ENCODE results near the gene LAMP2. TPM values are rescaled to one million over a fixed set of nuclear protein-coding genes. Genes with fewer than 3 reads are reported as not detected.

Gene LAMP2
- total and polyA plus RNA-seq, 11 donors: 15.5 to 111 (median 61.3) TPM

GRCh38 chrX:120468479-120468824 is 644 bp downstream of the LAMP2 start:
- Histone ChIP-seq H3K9me3 (no peaks in the 10 kb centered on the region), H3K27ac (peak overlapping the region; percentile 68 to 92 (median 88)), H3K36me3 (no peaks in the 10 kb centered on the region), H3K4me3 (peak overlapping the region; percentile 4 to 96 (median 70)), H3K4me1 (peaks cover 0 to 40% (median 11%) of the 10 kb centered on the region in 12 donors), H3K27me3 (no peaks in the 10 kb centered on the region)
- no peak for TF ChIP-seq POLR2A (IDR thresholded peaks at IDR 0.05)
- TF ChIP-seq, protein P1, sequence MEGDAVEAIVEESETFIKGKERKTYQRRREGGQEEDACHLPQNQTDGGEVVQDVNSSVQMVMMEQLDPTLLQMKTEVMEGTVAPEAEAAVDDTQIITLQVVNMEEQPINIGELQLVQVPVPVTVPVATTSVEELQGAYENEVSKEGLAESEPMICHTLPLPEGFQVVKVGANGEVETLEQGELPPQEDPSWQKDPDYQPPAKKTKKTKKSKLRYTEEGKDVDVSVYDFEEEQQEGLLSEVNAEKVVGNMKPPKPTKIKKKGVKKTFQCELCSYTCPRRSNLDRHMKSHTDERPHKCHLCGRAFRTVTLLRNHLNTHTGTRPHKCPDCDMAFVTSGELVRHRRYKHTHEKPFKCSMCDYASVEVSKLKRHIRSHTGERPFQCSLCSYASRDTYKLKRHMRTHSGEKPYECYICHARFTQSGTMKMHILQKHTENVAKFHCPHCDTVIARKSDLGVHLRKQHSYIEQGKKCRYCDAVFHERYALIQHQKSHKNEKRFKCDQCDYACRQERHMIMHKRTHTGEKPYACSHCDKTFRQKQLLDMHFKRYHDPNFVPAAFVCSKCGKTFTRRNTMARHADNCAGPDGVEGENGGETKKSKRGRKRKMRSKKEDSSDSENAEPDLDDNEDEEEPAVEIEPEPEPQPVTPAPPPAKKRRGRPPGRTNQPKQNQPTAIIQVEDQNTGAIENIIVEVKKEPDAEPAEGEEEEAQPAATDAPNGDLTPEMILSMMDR (IDR thresholded peaks at IDR 0.05): no peak
- 0 to 26% (median 12%) methylated on average over 2 of the region's 2 CpGs for WGBS, 4 donors
- DNase-seq (no peak), ATAC-seq (no peak)
- intact Hi-C loops (cut with DNase I): loop anchor here in 1 of 10 donors (10.0 kb wide), 1 partner anchor 214 kb away; the partner anchor contains the start of gene ZBTB33

- H3K4me1 ChIP-seq: peaks cover 0 to 42% (median 14%) of the 10 kb centered on the region in 12 donors
- WGBS, 4 donors: 8 to 42% (median 20%) methylated on average over 4 of the region's 4 CpGs
- no peaks in the 10 kb centered on the region for H3K27me3 ChIP-seq
- TF ChIP-seq POLR2A (IDR thresholded peaks at IDR 0.05): no peak
- TF ChIP-seq, protein P1 (IDR thresholded peaks at IDR 0.05): no peak
- H3K9me3 ChIP-seq: no peaks in the 10 kb centered on the region
- peak overlapping the region in 10 of 12 donors; percentile 68 to 92 (median 88) for H3K27ac ChIP-seq
- no peaks in the 10 kb centered on the region for H3K36me3 ChIP-seq
- ATAC-seq (no peak), DNase-seq (no peak)
- H3K4me3 ChIP-seq: peak overlapping the region; percentile 4 to 96 (median 70)
- intact Hi-C loops (cut with DNase I): loop anchor here in 1 of 10 donors (10.0 kb wide), 1 partner anchor 213 kb away; the partner anchor contains the start of gene ZBTB33
These were observed 1.0 kb downstream of the LAMP2 start for GRCh38 chrX:120468071-120468470.

DNA sequence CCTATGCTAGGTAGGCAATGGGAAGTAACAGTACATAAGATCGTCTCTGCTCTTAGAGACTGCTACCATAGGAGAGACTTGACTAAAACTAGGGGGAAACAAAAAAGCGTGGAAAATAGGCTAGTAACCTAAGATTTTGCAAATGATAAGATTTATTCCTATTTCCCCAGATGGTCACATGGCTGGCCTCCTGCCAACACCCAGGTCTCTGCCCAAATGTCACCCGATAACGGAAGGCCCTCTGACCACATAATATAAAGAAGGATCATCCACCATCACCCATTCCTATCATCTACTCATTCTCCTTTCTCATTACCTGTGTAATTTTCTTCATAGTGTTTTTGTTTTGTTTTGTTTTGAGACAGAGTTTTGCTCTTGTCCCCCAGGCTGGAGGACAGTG is 4.7 kb downstream of the LAMP2 start:
- no peak overlapping the region for H3K4me3 ChIP-seq
- 57 to 69% (median 65%) methylated on average over 4 of the region's 4 CpGs for WGBS, 4 donors
- H3K4me1 ChIP-seq: peaks cover 0 to 57% (median 16%) of the 10 kb centered on the region in 12 donors
- TF ChIP-seq POLR2A (IDR thresholded peaks at IDR 0.05): no peak
- TF ChIP-seq, protein P1 (IDR thresholded peaks at IDR 0.05): no peak
- no peak overlapping the region for H3K27ac ChIP-seq
- H3K27me3 ChIP-seq: no peaks in the 10 kb centered on the region
- intact Hi-C loops (cut with DNase I): loop anchor here in 2 of 10 donors (5.0 to 10.0 kb wide), 2 partner anchors 152 to 210 kb away; partner anchors contain the start of genes TMEM255A (in 1 of the 2) and ZBTB33 (in 1 of the 2)
- H3K9me3 ChIP-seq: no peaks in the 10 kb centered on the region
- DNase-seq: no peak
- ATAC-seq: no peak
- H3K36me3 ChIP-seq: no peaks in the 10 kb centered on the region

DNA sequence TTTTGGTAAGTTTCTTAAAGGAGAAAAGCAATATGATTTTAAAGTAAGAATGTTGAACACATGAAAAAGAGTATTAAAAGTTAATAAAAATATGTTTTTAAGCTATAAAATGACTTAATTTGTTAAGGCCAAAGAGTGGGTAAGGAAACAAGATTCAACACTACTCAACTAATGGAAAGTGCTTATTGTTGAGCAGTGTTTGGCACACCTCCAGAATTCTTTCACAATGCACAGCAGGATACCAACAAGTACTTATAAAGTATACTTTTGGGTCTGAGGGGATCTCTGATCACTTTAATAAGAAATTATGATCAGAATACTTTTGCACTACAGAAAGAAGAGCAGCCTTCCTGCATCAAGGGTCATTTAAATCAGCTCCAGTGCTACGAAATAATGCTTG is 5.9 kb downstream of the LAMP2 start:
- no peak overlapping the region for H3K27ac ChIP-seq
- DNase-seq: no peak
- no peak for TF ChIP-seq POLR2A (IDR thresholded peaks at IDR 0.05)
- TF ChIP-seq, protein P1 (IDR thresholded peaks at IDR 0.05): no peak
- no peaks in the 10 kb centered on the region for H3K36me3 ChIP-seq
- H3K4me3 ChIP-seq: no peak overlapping the region
- intact Hi-C loops (cut with DNase I): loop anchor here in 2 of 10 donors (5.0 to 10.0 kb wide), 2 partner anchors 151 to 208 kb away; partner anchors contain the start of genes TMEM255A (in 1 of the 2) and ZBTB33 (in 1 of the 2)
- H3K27me3 ChIP-seq: no peaks in the 10 kb centered on the region
- peaks cover 0 to 65% (median 18%) of the 10 kb centered on the region in 12 donors for H3K4me1 ChIP-seq
- ATAC-seq: peak in 1 of 4 donors; percentile 45
- 58 to 93% (median 82%) methylated on average over 1 of the region's 1 CpG for WGBS, 4 donors
- no peaks in the 10 kb centered on the region for H3K9me3 ChIP-seq

Data from heart left ventricle (tissue), 16 donors.